Measurements from ENCODE around the gene ITCH.

Gene ITCH

GRCh38 chr20:34525709-34526416 lies 162.8 kb downstream of the ITCH start (continued):
- TF ChIP-seq ZSCAN23 (tag by site-specific recombination; IDR thresholded peaks at IDR 0.05): no peak
- TF ChIP-seq ZSCAN30 (tag by site-specific recombination; IDR thresholded peaks at IDR 0.05): no peak
- no peak for TF ChIP-seq SALL2 (tag by site-specific recombination; IDR thresholded peaks at IDR 0.05; ENCODE audit: borderline replicate concordance)
- TF ChIP-seq ZNF701 (tag by site-specific recombination; IDR thresholded peaks at IDR 0.05): no peak
- TF ChIP-seq KLF17 (tag by site-specific recombination; IDR thresholded peaks at IDR 0.05): peak; percentile 92
- no peak for TF ChIP-seq ZNF639 (tag by site-specific recombination; IDR thresholded peaks at IDR 0.05)
- peak; percentile 30; the same call in 1 of the 2 replicates for TF ChIP-seq ZBTB20 (tag by site-specific recombination; IDR thresholded peaks at IDR 0.05)
- TF ChIP-seq ZFP37 (tag by site-specific recombination; IDR thresholded peaks at IDR 0.05): 0 out of 2 replicates have a peak, but pooled peaks have one; percentile 43
- no peak for TF ChIP-seq ZNF26 (tag by site-specific recombination; IDR thresholded peaks at IDR 0.05)
- no peak for TF ChIP-seq ZNF248 (tag by site-specific recombination; IDR thresholded peaks at IDR 0.05)
- no peak for TF ChIP-seq ZNF501 (tag by site-specific recombination; IDR thresholded peaks at IDR 0.05)
- TF ChIP-seq ZNF555 (tag by site-specific recombination; conservative IDR thresholded peaks at IDR 0.05): no peak
- 0 out of 2 replicates have a peak, but pooled peaks have one; percentile 7 for TF ChIP-seq TSHZ1 (tag by site-specific recombination; IDR thresholded peaks at IDR 0.05; ENCODE audit: borderline replicate concordance)
- no peak for TF ChIP-seq ZNF558 (tag by site-specific recombination; IDR thresholded peaks at IDR 0.05)
- TF ChIP-seq ZNF140 (tag by site-specific recombination; IDR thresholded peaks at IDR 0.05): no peak
- no peak for TF ChIP-seq ZNF585B (tag by site-specific recombination; IDR thresholded peaks at IDR 0.05)
- TF ChIP-seq ZNF843 (tag by site-specific recombination; IDR thresholded peaks at IDR 0.05): no peak
- no peak for TF ChIP-seq AEBP2 (tag by site-specific recombination; IDR thresholded peaks at IDR 0.05; ENCODE audit: borderline replicate concordance)
- TF ChIP-seq ZNF2 (tag by site-specific recombination; IDR thresholded peaks at IDR 0.05): no peak; the same call in 1 of the 2 replicates
- no peak for TF ChIP-seq ZNF146 (tag by site-specific recombination; IDR thresholded peaks at IDR 0.05)
- TF ChIP-seq ZNF747 (tag by site-specific recombination; IDR thresholded peaks at IDR 0.05): no peak
- no peak for TF ChIP-seq SCRT1 (tag by site-specific recombination; IDR thresholded peaks at IDR 0.05; ENCODE audit: borderline replicate concordance)
- TF ChIP-seq ZFP41 (tag by site-specific recombination; IDR thresholded peaks at IDR 0.05; ENCODE audit: borderline replicate concordance): no peak
- no peak for TF ChIP-seq ZNF664 (tag by site-specific recombination; IDR thresholded peaks at IDR 0.05)
- TF ChIP-seq ZNF530 (tag by site-specific recombination; IDR thresholded peaks at IDR 0.05; ENCODE audit: low read depth): no peak
- TF ChIP-seq ZNF600 (tag by site-specific recombination; IDR thresholded peaks at IDR 0.05): no peak; the same call in none of the 2 replicates
- TF ChIP-seq ZNF335 (tag by site-specific recombination; conservative IDR thresholded peaks at IDR 0.05): peak; percentile 63; the same call in 1 of the 2 replicates
- TF ChIP-seq ZNF76 (tag by site-specific recombination; IDR thresholded peaks at IDR 0.05; ENCODE audit: borderline replicate concordance, low read depth): no peak
- TF ChIP-seq ZBTB48 (tag by site-specific recombination; IDR thresholded peaks at IDR 0.05): 0 out of 2 replicates have a peak, but pooled peaks have one; percentile 46
- no peak for TF ChIP-seq ZSCAN4 (tag by site-specific recombination; IDR thresholded peaks at IDR 0.05)
- no peak for TF ChIP-seq ZNF394 (tag by site-specific recombination; IDR thresholded peaks at IDR 0.05; ENCODE audit: borderline replicate concordance)
